GM12875 (cell line): ENCODE measurements around the gene KMO.

Source experiments
- H3K4me3 ChIP-seq: one replicate; pipeline ENCODE4 v1.5.1; 2011; ENCODE audit warnings: low read depth, low read length, control low read depth
- TF ChIP-seq, protein P1 (sequence below): IDR thresholded peaks from 2 replicates; pipeline ENCODE4 v1.5.1; 2011; ENCODE audit warnings: low read depth, mild to moderate bottlenecking, control low read depth, inconsistent platforms, low read length, moderate library complexity, borderline replicate concordance; ENCODE audit not compliant: insufficient read depth

KMO gene

DNA sequence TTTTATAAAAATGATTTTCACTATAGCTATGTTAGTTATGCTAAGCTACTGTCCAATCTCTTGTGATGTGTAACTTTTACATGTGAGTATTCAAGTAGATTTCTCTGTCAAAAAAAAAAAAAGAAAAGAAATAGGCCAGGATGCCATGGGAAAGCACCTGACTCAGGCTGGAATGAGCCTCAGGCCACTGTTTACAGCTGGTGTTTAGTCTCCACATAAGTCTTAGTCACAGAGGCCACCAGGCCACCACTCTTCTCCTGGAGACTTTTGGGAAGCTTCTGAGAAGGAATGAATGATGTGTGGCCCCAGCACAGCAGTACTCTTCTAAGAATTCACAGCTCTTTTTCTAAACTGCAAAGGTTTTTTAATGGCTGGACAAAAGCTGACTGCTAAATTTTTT is 59.1 kb downstream of the KMO start:
- TF ChIP-seq, protein P1, sequence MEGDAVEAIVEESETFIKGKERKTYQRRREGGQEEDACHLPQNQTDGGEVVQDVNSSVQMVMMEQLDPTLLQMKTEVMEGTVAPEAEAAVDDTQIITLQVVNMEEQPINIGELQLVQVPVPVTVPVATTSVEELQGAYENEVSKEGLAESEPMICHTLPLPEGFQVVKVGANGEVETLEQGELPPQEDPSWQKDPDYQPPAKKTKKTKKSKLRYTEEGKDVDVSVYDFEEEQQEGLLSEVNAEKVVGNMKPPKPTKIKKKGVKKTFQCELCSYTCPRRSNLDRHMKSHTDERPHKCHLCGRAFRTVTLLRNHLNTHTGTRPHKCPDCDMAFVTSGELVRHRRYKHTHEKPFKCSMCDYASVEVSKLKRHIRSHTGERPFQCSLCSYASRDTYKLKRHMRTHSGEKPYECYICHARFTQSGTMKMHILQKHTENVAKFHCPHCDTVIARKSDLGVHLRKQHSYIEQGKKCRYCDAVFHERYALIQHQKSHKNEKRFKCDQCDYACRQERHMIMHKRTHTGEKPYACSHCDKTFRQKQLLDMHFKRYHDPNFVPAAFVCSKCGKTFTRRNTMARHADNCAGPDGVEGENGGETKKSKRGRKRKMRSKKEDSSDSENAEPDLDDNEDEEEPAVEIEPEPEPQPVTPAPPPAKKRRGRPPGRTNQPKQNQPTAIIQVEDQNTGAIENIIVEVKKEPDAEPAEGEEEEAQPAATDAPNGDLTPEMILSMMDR = no peak
- H3K4me3 ChIP-seq = no peak overlapping the region

GRCh38 chr1:241591736-241592135 is 59.6 kb downstream of the KMO start:
- TF ChIP-seq, protein P1 = no peak
- no peak overlapping the region for H3K4me3 ChIP-seq

- H3K4me3 ChIP-seq = no peak overlapping the region
- TF ChIP-seq, protein P1 = no peak
These were observed 60.2 kb downstream of the KMO start for GRCh38 chr1:241592273-241592958.

DNA sequence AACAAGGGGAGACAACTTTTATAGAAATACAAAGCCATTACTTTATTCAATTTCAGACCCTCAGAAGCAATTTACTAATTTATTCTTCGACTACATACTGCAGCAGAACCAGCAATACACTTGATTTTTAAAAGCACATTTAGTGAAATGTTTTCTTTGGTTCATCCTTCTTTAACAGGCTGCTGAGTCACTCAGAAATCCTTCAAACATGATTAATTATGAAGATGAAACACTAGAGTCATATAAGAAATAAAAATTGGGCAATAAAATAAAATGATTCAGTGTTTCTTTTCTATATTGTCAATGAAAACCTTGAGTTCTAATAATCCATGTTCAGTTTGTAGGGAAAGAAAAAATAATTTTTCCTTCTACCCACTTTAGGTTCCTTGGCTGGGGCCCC is 61.0 kb downstream of the KMO start:
- TF ChIP-seq, protein P1 = no peak
- H3K4me3 ChIP-seq = no peak overlapping the region

GRCh38 chr1:241596633-241597032 is 64.5 kb downstream of the KMO start:
- TF ChIP-seq, protein P1 = no peak
- H3K4me3 ChIP-seq = no peak overlapping the region

GRCh38 chr1:241598249-241598648 is 66.1 kb downstream of the KMO start:
- no peak overlapping the region for H3K4me3 ChIP-seq
- TF ChIP-seq, protein P1 = no peak

DNA sequence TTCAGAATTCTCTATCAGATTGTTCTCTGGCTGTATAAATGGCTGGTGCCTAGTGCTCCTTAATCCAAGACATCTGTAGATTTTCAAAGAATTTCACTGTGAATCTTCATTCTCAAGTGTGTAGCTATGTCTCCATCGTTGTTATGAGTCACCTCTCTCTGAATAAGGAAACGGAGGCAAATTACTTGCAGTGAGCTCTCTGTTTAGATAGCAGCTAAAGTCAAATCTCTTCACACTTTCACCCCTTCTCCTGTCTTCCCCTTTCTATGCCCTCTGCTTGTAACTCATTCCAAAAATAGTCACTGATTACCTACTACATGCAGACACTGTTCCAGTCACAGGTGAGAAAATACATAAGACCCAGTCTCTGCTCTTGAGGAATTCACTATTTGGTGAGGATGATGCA is 68.3 kb downstream of the KMO start:
- no peak overlapping the region for H3K4me3 ChIP-seq
- TF ChIP-seq, protein P1 = no peak
